H1 (cell line): Measurements from ENCODE around the gene ZNF581. TPM values are rescaled to one million over a fixed set of nuclear protein-coding genes. Genes with fewer than 3 reads are reported as not detected.

Source experiments
- CTCF ChIA-PET: fragments of 300-600 bp; sonication (Branson Sonifier 250); formaldehyde crosslinking; loops from one replicate; lab custom pipeline; 2021; ENCODE audit not compliant: partially characterized antibody; lab: Charles Lee
- POLR2A ChIA-PET: fragments of 300-600 bp; sonication (Branson Sonifier 250); formaldehyde crosslinking; loops from one replicate; lab custom pipeline; 2021; ENCODE audit warnings: inconsistent platforms; ENCODE audit not compliant: partially characterized antibody; lab: Charles Lee
- DNase-seq, 2 experiments: peaks; one replicate each; pipeline versions ENCODE4 v3.0.0 to v3.0.0-alpha.2; 2010 to 2022; ENCODE audit warnings: low spot score in 2 of 2, low read depth in 1 of 2, mixed read lengths in 1 of 2
- FAIRE-seq: peaks from 2 replicates; lab custom pipeline; 2011; peaks lifted over from hg19 to GRCh38; lab: Jason Lieb, UNC
- H2AFZ ChIP-seq: 2 replicates; pipeline ENCODE4 v1.8.1; 2012; ENCODE audit warnings: low read length, inconsistent platforms
- H2AK5ac ChIP-seq: 2 replicates; pipeline ENCODE4 v1.6.1; 2013; ENCODE audit warnings: low read depth, low read length
- H2BK120ac ChIP-seq: replicated peaks from 2 replicates; pipeline ENCODE3; 2013; ENCODE audit warnings: low read depth, low read length, inconsistent platforms
- H2BK12ac ChIP-seq: 2 replicates; pipeline ENCODE4 v1.6.1; 2013; ENCODE audit warnings: low read depth, low read length
- H2BK15ac ChIP-seq: 2 replicates; pipeline ENCODE4 v1.6.1; 2013; ENCODE audit warnings: low read length
- H2BK20ac ChIP-seq: 2 replicates; pipeline ENCODE4 v1.6.1; 2013; ENCODE audit warnings: low read length
- H2BK5ac ChIP-seq: 2 replicates; pipeline ENCODE4 v1.6.1; 2013; ENCODE audit warnings: low read depth, low read length
- H3K14ac ChIP-seq: 2 replicates; pipeline ENCODE4 v1.6.1; 2013; ENCODE audit warnings: inconsistent platforms; ENCODE audit not compliant: insufficient read length
- H3K18ac ChIP-seq: 2 replicates; pipeline ENCODE4 v1.6.1; 2013; ENCODE audit warnings: low read length; ENCODE audit errors: extremely low read depth
- H3K23ac ChIP-seq: 2 replicates; pipeline ENCODE4 v1.6.1; 2013; ENCODE audit warnings: inconsistent platforms; ENCODE audit not compliant: insufficient read length
- H3K23me2 ChIP-seq: 2 replicates; pipeline ENCODE4 v1.6.1; 2013; ENCODE audit warnings: low read depth, low read length
- H3K27ac ChIP-seq: 2 replicates; pipeline ENCODE4 v1.6.1; 2011; ENCODE audit warnings: low read depth, low read length, inconsistent platforms
- H3K27me3 ChIP-seq, 4 experiments: replicated peaks in 1 of 4; 1 replicate in 1 of 4; 2 replicates in 3 of 4; pipeline versions ENCODE4 v1.6.1 to v1.8.1; 2011 to 2013; ENCODE audit warnings: low read length in 3 of 4, mild to moderate bottlenecking in 3 of 4, inconsistent platforms in 2 of 4, mixed read lengths in 2 of 4, moderate library complexity in 1 of 4; ENCODE audit not compliant: control insufficient read depth in 3 of 4, insufficient read depth in 3 of 4; ENCODE audit errors: extremely low read depth in 1 of 4
- H3K36me3 ChIP-seq, 4 experiments: 2 replicates each; pipeline versions ENCODE4 v1.6.1 to v1.8.1; 2011 to 2013; ENCODE audit warnings: mild to moderate bottlenecking in 4 of 4, low read length in 3 of 4, moderate library complexity in 2 of 4, control low read depth in 1 of 4, inconsistent platforms in 1 of 4; ENCODE audit not compliant: insufficient read depth in 4 of 4, control insufficient read depth in 2 of 4
- H3K4ac ChIP-seq: replicated peaks from 2 replicates; pipeline ENCODE3; 2013; ENCODE audit warnings: low read length, low read depth, mixed read lengths, inconsistent platforms; ENCODE audit not compliant: insufficient read length
- H3K4me1 ChIP-seq, 4 experiments: replicated peaks in 1 of 4; 1 replicate in 1 of 4; 2 replicates in 3 of 4; pipeline versions ENCODE4 v1.6.1 to v1.8.1; 2011 to 2013; ENCODE audit warnings: low read length in 3 of 4, inconsistent platforms in 2 of 4, mixed read lengths in 1 of 4; ENCODE audit not compliant: insufficient read depth in 4 of 4, control insufficient read depth in 3 of 4
- H3K4me2 ChIP-seq, 2 experiments: 2 replicates each; pipeline versions ENCODE4 v1.6.1 to v1.8.1; 2011 to 2013; ENCODE audit warnings: low read depth in 2 of 2, low read length in 2 of 2, control low read depth in 1 of 2, inconsistent platforms in 1 of 2, mild to moderate bottlenecking in 1 of 2; ENCODE audit not compliant: insufficient read depth in 1 of 2
- H3K4me3 ChIP-seq, 4 experiments: fragments of 200-600, 300-600 bp in 1 of 4; sonication (generic), shearing (Covaris generic), sonication (Bioruptor Twin) in 1 of 4; 2 replicates each; pipeline versions ENCODE4 v1.5.1 to v1.8.1; 2011 to 2016; ENCODE audit warnings: low read length in 4 of 4, low read depth in 3 of 4, control low read depth in 2 of 4, inconsistent platforms in 2 of 4, mild to moderate bottlenecking in 2 of 4, mixed read lengths in 1 of 4, moderate library complexity in 1 of 4; ENCODE audit not compliant: insufficient read depth in 2 of 4; ENCODE audit errors: extremely low read depth in 1 of 4
- H3K56ac ChIP-seq: replicated peaks from 2 replicates; pipeline ENCODE3; 2013; ENCODE audit warnings: low read depth, mild to moderate bottlenecking, mixed read lengths, low read length, inconsistent platforms; ENCODE audit not compliant: insufficient read length
- H3K79me1 ChIP-seq: 2 replicates; pipeline ENCODE4 v1.6.1; 2013; ENCODE audit warnings: low read depth, low read length, control low read depth
- H3K79me2 ChIP-seq, 2 experiments: 2 replicates each; pipeline versions ENCODE4 v1.6.1 to v1.8.1; 2012 to 2013; ENCODE audit warnings: low read length in 2 of 2, mild to moderate bottlenecking in 2 of 2, inconsistent platforms in 1 of 2; ENCODE audit not compliant: insufficient read depth in 2 of 2, control insufficient read depth in 1 of 2
- H3K9ac ChIP-seq, 4 experiments: replicated peaks in 1 of 4; 1 replicate in 1 of 4; 2 replicates in 3 of 4; pipeline versions ENCODE4 v1.6.1 to v1.8.1; 2011 to 2013; ENCODE audit warnings: low read depth in 3 of 4, low read length in 3 of 4, control low read depth in 2 of 4, mild to moderate bottlenecking in 2 of 4, moderate library complexity in 2 of 4, inconsistent platforms in 1 of 4; ENCODE audit errors: extremely low read depth in 1 of 4
- H3K9me3 ChIP-seq, 2 experiments: 2 replicates each; pipeline versions ENCODE4 v1.6.1 to v1.8.1; 2012 to 2013; ENCODE audit warnings: mild to moderate bottlenecking in 2 of 2, moderate library complexity in 2 of 2, control low read depth in 1 of 2, inconsistent platforms in 1 of 2, low read depth in 1 of 2, low read length in 1 of 2, mixed read lengths in 1 of 2; ENCODE audit not compliant: insufficient read depth in 2 of 2
- H4K20me1 ChIP-seq, 2 experiments: replicated peaks in 1 of 2; 2 replicates each; pipeline versions ENCODE3 to v1.8.1; 2011 to 2013; ENCODE audit warnings: inconsistent platforms in 2 of 2, low read length in 2 of 2, mild to moderate bottlenecking in 1 of 2; ENCODE audit not compliant: insufficient read depth in 2 of 2, control insufficient read depth in 1 of 2
- H4K5ac ChIP-seq: 2 replicates; pipeline ENCODE4 v1.6.1; 2013; ENCODE audit warnings: low read length, low read depth, mixed read lengths, inconsistent platforms; ENCODE audit not compliant: insufficient read length
- H4K8ac ChIP-seq: 2 replicates; pipeline ENCODE4 v1.8.0; 2013; ENCODE audit warnings: mild to moderate bottlenecking, moderate library complexity, low read length, inconsistent platforms; ENCODE audit not compliant: insufficient read depth; ENCODE audit errors: extremely low read depth
- H4K91ac ChIP-seq: replicated peaks from 2 replicates; pipeline ENCODE3; 2013; ENCODE audit warnings: low read length, mixed read lengths, inconsistent platforms; ENCODE audit not compliant: insufficient read length
- BRCA1 ChIP-seq: IDR thresholded peaks from 2 replicates; pipeline ENCODE4 v1.6.1; 2012; ENCODE audit warnings: low read depth, low read length, improper control_type of control experiment
- CREB1 ChIP-seq: IDR thresholded peaks from 2 replicates; pipeline ENCODE4 v1.6.1; 2012; ENCODE audit warnings: inconsistent platforms
- CTCF ChIP-seq, 3 experiments: IDR thresholded peaks; 1 replicate in 2 of 3; 2 replicates in 1 of 3; pipeline versions ENCODE4 v1.5.1 to v1.6.1; 2011; ENCODE audit warnings: low read length in 3 of 3, mild to moderate bottlenecking in 3 of 3, inconsistent platforms in 2 of 3, low read depth in 1 of 3, moderate library complexity in 1 of 3; ENCODE audit not compliant: insufficient read depth in 1 of 3; ENCODE audit errors: control extremely low read depth in 1 of 3
- RXRA ChIP-seq: IDR thresholded peaks from 2 replicates; pipeline ENCODE4 v1.6.1; 2011; ENCODE audit warnings: low read depth, mild to moderate bottlenecking, low read length, moderate library complexity; ENCODE audit not compliant: insufficient read depth
- SAP30 ChIP-seq: fragments of 300-600 bp; sonication (generic); IDR thresholded peaks from 2 replicates; pipeline ENCODE4 v1.7.1; 2012; ENCODE audit warnings: low read length, moderate library complexity, mild to moderate bottlenecking, inconsistent platforms; ENCODE audit not compliant: insufficient read depth, insufficient replicate concordance
- SP1 ChIP-seq: IDR thresholded peaks from 2 replicates; pipeline ENCODE4 v1.6.1; 2011; ENCODE audit warnings: low read depth, low read length
- SP4 ChIP-seq: IDR thresholded peaks from 2 replicates; pipeline ENCODE4 v1.6.1; 2012; ENCODE audit warnings: low read length, inconsistent platforms
- TAF7 ChIP-seq: optimal IDR thresholded peaks from 2 replicates; pipeline ENCODE3; 2011; ENCODE audit warnings: low read depth, mild to moderate bottlenecking, inconsistent platforms, low read length, moderate library complexity, borderline replicate concordance
- YY1 ChIP-seq: IDR thresholded peaks from 2 replicates; pipeline ENCODE4 v1.6.1; 2011; ENCODE audit warnings: low read depth, mild to moderate bottlenecking, low read length
- WGBS, 2 experiments: shearing (Covaris generic) in 1 of 2; methylation state at CpG; one replicate each; pipeline versions ENCODE4 v1.1.6 to v1.1.7; 2013 to 2015; ENCODE audit warnings: low lambda C conversion rate in 2 of 2, mixed read lengths in 2 of 2, inconsistent platforms in 1 of 2, low coverage in 1 of 2, missing lambda C conversion rate in 1 of 2; ENCODE audit not compliant: insufficient replicate concordance in 2 of 2, insufficient coverage in 1 of 2, insufficient read length in 1 of 2; ENCODE audit errors: extremely low coverage in 1 of 2, missing lambda C conversion rate in 1 of 2; 5-methylcytosine and 5-hydroxymethylcytosine counted together
- polyA plus RNA-seq, 7 experiments: library from polyadenylated mRNA; depleted of rRNA in 3 of 7; stranded (reverse) in 5 of 7; unstranded in 2 of 7; fragments of >200 nt in 5 of 7; fragments of 200-250 nt in 2 of 7; gene quantifications; 1 replicate in 5 of 7; 2 replicates in 1 of 7; 4 replicates in 1 of 7; pipeline versions ENCODE4 v1.2.1 to v1.2.3, GENCODE V29; 2011 to 2013; ENCODE audit warnings: missing spikeins in 2 of 7, mixed read lengths in 2 of 7
- total RNA-seq: library from RNA; stranded (reverse); fragmentation: NEBNext Ultra II Directional; extraction: Animal tissue kit (Norgen Biotek cat#: 25700); gene quantifications from 2 replicates; pipeline ENCODE4 v1.2.1, GENCODE V29; 2021

ZNF581 gene
- total and polyA plus RNA-seq, 2 of the 8 experiments (the other 6 are each of a cell fraction or from before 2014, with no cell fraction given) = 73.0 to 76.1 TPM

DNA sequence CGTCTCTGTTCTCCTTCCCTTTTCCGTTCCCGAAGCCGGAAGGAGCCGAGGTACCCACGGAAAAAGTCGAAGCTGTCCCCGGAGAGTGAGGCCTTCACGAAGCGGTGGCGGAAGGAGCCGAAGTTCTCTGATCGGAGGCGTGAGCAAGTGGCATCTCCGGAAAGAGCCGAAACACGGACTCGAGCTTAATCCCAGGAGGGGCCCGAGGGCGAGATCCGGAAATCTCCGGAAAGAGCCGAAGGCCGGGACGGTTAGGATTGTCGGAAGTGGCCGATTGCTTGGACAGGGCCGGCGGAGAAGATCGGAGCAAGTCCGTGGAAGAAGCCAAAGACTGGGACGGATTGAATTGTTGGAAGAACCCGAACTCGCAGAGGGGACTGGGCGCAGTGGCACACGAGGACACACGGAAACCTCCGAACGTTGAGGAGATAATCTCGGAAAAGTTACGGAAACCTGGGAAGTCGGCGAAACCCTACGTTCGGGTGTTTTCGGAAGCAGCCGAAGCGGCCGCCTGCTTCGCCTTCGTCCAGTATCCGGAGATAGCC is 10.9 kb downstream of the ZNF581 start:
- no peak overlapping the region for H2BK15ac ChIP-seq
- H2AFZ ChIP-seq = peak overlapping the region; percentile 99
- no peaks in the 10 kb centered on the region for H3K27me3 ChIP-seq
- H4K8ac ChIP-seq = peak overlapping the region; percentile 91; the same call in 1 of the 2 replicates
- no peak overlapping the region for H3K14ac ChIP-seq
- peak overlapping the region; percentile 98 for H2BK12ac ChIP-seq
- POLR2A ChIA-PET = interaction anchor here (0.6 to 1.6 kb wide), 18 partner anchors 9 to 514 kb away, joined by 3 to 13 read pairs (median 5); partner anchors contain the start of genes EPN1, FIZ1, TMEM238 and ZNF524
- peak overlapping the region in 3 of 4 experiments; percentile 92 to 98 (median 98); a peak in 6 of 7 replicates for H3K9ac ChIP-seq
- H3K9me3 ChIP-seq = no peaks in the 10 kb centered on the region
- H3K36me3 ChIP-seq = peaks cover 0 to 4% (median 2%) of the 10 kb centered on the region in 4 experiments; a peak in 1 of 8 replicates
- no peak overlapping the region for H3K23ac ChIP-seq
- peaks cover 3 to 18% (median 10%) of the 10 kb centered on the region in 4 experiments; a peak in 6 of 7 replicates for H3K4me1 ChIP-seq
- H3K79me1 ChIP-seq = peaks cover 2% of the 10 kb centered on the region; the same call in 1 of the 2 replicates
- H2BK120ac ChIP-seq = peak overlapping the region; percentile 11
- peak overlapping the region; percentile 78 to 94 for H3K4me2 ChIP-seq
- H3K79me2 ChIP-seq = peaks cover 38 to 41% of the 10 kb centered on the region in 2 experiments
- peak overlapping the region; percentile 98 for H3K27ac ChIP-seq
- no peak overlapping the region for H3K4ac ChIP-seq
- H2AK5ac ChIP-seq = no peak overlapping the region
- 2% methylated on average over 47 of the region's 52 CpGs; no CpG with 5 or more reads in 1 of the 2 experiments for whole genome bisulfite sequencing, 2 experiments
- peak overlapping the region; percentile 68 for H4K5ac ChIP-seq
- H3K4me3 ChIP-seq = peak overlapping the region; percentile 77 to 91 (median 82)
- DNase-seq = peak; percentile 98 to 100
- FAIRE-seq = peak; percentile 93
- H3K23me2 ChIP-seq = peaks cover 13% of the 10 kb centered on the region
- H2BK5ac ChIP-seq = peak overlapping the region; percentile 100
- peak overlapping the region; percentile 100 for H3K18ac ChIP-seq
- H3K56ac ChIP-seq = peak overlapping the region; percentile 69
- H4K20me1 ChIP-seq = peaks cover 15 to 18% of the 10 kb centered on the region in 2 experiments
- H4K91ac ChIP-seq = peak overlapping the region; percentile 81
- no peak overlapping the region for H2BK20ac ChIP-seq
- CTCF ChIA-PET = interaction anchor here (0.6 to 1.0 kb wide), 16 partner anchors 14 to 653 kb away, joined by 3 to 10 read pairs (median 3); no protein-coding TSS in a partner anchor
- TF ChIP-seq YY1 (no peak), SP4 (peak; percentile 91; the same call in 1 of the 2 replicates), CREB1 (no peak), CTCF (IDR thresholded peaks at IDR 0.05; ENCODE audit: control extremely low read depth in 1 of 3, insufficient read depth in 1 of 3, low read depth in 1 of 3, low read length in 3 of 3) (0 out of 4 replicates have a peak, but pooled peaks of 1 of the 3 experiments have one; percentile 8), BRCA1 (no peak), SAP30 (no peak), RXRA (no peak), TAF7 (no peak), SP1 (0 out of 2 replicates have a peak, but pooled peaks have one; percentile 18)
